ENCODE data around the gene COQ10A.

- TF ChIP-seq SUZ12 (IDR thresholded peaks at IDR 0.05) (no peak), ELF4 (IDR thresholded peaks at IDR 0.05) (no peak), FOXK2 (IDR thresholded peaks at IDR 0.05) (no peak), FOXM1 (IDR thresholded peaks at IDR 0.05; ENCODE audit: borderline replicate concordance) (no peak), FOXA1 (IDR thresholded peaks at IDR 0.05) (no peak), BHLHE40 (IDR thresholded peaks at IDR 0.05; ENCODE audit: borderline replicate concordance) (no peak), TARDBP (IDR thresholded peaks at IDR 0.05) (no peak)
These were observed 50.9 kb downstream of the COQ10A start for GRCh38 chr12:56317675-56318074.
